Cardiac muscle cell (in vitro differentiated cells and primary cell): ENCODE measurements around the gene SLC30A7. TPM values are rescaled to one million over a fixed set of nuclear protein-coding genes. Genes with fewer than 3 reads are reported as not detected.
"Not testable (repeated sequence)": the region's sequence is repeated elsewhere in the genome, so short reads cannot be mapped to it uniquely, and the experiment has no call there.

Experiments used
- DNase-seq, 2 donors: peaks; one replicate each; pipeline versions ENCODE4 v3.0.0 to v3.0.0-alpha.2; 2010 to 2017; ENCODE audit warnings: low read depth in 1 of 2, low spot score in 1 of 2
- H3K27ac ChIP-seq: fragments of 200-600 bp; sonication (generic); 2 replicates; pipeline ENCODE4 v1.5.1; 2016
- H3K27me3 ChIP-seq: fragments of 200-600 bp; sonication (generic); 2 replicates; pipeline ENCODE4 v1.6.0; 2016; ENCODE audit warnings: control low read depth
- H3K36me3 ChIP-seq: fragments of 200-600 bp; sonication (generic); 2 replicates; pipeline ENCODE4 v1.5.1; 2016; ENCODE audit warnings: control low read depth
- H3K4me1 ChIP-seq: fragments of 200-600 bp; sonication (generic); 2 replicates; pipeline ENCODE4 v1.8.1; 2017; ENCODE audit warnings: low read depth, mild to moderate bottlenecking, mixed run types
- H3K4me3 ChIP-seq: fragments of 200-600 bp; sonication (generic); 2 replicates; pipeline ENCODE4 v1.5.1; 2016; ENCODE audit warnings: mild to moderate bottlenecking
- H3K9me3 ChIP-seq: fragments of 200-600 bp; sonication (generic); 2 replicates; pipeline ENCODE4 v1.5.1; 2017; ENCODE audit warnings: low read depth, mild to moderate bottlenecking, control low read depth
- polyA plus RNA-seq: library from polyadenylated mRNA; unstranded; fragments of >200 nt; fragmentation: Nextera tagmentation; extraction: Ambion mirVana; gene quantifications from 2 replicates; pipeline ENCODE4 v1.2.1, GENCODE V29; 2016
- total RNA-seq: library from RNA; depleted of rRNA; stranded (reverse); fragments of >200 nt; gene quantifications from 2 replicates; pipeline ENCODE4 v1.2.3, GENCODE V29; 2016
- TF ChIP-seq, protein P1 (sequence below): IDR thresholded peaks from 2 replicates; pipeline ENCODE4 v1.5.1; 2012; ENCODE audit warnings: low read depth, mild to moderate bottlenecking, low read length

Gene SLC30A7, protein sequence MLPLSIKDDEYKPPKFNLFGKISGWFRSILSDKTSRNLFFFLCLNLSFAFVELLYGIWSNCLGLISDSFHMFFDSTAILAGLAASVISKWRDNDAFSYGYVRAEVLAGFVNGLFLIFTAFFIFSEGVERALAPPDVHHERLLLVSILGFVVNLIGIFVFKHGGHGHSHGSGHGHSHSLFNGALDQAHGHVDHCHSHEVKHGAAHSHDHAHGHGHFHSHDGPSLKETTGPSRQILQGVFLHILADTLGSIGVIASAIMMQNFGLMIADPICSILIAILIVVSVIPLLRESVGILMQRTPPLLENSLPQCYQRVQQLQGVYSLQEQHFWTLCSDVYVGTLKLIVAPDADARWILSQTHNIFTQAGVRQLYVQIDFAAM
- total RNA-seq (6.1 and 6.9 TPM in 2 replicates), polyA plus RNA-seq (5.3 and 8.4 TPM in 2 replicates)

DNA sequence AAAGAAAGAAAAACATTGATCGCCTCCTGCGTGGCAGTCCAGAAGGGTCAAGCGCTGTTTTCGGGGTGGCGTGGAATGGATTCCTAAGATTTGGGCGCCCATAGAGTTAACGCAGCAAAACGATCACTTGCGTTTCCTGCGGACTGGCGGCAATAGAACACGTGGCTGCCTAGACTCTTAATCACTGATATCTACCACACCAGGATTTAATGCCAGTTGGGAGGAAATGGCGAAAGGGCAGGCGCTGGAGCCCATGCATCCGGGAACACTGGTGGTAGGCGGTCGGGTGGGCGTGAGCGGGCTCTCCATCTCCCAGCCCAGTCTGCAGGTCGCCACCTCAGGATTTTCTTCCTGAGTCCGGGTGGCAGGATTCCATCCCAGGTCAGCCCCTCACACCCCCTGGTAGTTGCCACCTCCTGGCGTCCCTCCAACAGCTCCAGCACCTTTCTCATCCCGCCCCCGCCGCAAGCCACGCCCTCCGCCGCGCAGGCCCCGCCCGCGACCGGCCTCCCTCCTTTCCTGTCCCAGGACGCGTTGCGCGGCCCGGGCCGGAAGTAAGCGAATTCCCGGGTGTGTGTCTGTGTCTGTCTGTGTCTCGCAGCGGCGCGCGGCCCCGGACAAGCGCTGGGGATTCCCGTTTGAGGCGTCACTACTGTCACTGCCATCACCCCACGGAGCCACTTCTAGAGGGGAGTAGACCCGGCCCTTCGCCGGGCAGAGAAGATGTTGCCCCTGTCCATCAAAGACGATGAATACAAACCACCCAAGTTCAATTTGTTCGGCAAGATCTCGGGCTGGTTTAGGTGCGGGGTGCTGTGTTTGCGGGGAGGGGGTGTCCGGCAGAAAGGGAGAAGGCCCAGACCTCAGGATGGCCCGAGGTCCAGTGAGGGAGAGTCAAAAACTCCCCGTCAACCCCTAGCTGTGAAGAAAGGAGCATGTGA lies at the start of gene SLC30A7:
SLC30A7 (plus strand) TSS at position 551 of the 941 bp plus-strand sequence; CDS start at position 724, 173 bp downstream.
- no peaks in the 10 kb centered on the region for H3K9me3 ChIP-seq
- peak; percentile 91 to 94 for DNase-seq
- no peaks in the 10 kb centered on the region for H3K27me3 ChIP-seq
- H3K36me3 ChIP-seq: peaks cover 8% of the 10 kb centered on the region
- TF ChIP-seq, protein P1, sequence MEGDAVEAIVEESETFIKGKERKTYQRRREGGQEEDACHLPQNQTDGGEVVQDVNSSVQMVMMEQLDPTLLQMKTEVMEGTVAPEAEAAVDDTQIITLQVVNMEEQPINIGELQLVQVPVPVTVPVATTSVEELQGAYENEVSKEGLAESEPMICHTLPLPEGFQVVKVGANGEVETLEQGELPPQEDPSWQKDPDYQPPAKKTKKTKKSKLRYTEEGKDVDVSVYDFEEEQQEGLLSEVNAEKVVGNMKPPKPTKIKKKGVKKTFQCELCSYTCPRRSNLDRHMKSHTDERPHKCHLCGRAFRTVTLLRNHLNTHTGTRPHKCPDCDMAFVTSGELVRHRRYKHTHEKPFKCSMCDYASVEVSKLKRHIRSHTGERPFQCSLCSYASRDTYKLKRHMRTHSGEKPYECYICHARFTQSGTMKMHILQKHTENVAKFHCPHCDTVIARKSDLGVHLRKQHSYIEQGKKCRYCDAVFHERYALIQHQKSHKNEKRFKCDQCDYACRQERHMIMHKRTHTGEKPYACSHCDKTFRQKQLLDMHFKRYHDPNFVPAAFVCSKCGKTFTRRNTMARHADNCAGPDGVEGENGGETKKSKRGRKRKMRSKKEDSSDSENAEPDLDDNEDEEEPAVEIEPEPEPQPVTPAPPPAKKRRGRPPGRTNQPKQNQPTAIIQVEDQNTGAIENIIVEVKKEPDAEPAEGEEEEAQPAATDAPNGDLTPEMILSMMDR: no peak
- peak within 1 kb of the TSS; percentile 65 for H3K4me3 ChIP-seq
- peaks cover 14% of the 10 kb centered on the region for H3K4me1 ChIP-seq
- peak within 1 kb of the TSS; percentile 91 for H3K27ac ChIP-seq

DNA sequence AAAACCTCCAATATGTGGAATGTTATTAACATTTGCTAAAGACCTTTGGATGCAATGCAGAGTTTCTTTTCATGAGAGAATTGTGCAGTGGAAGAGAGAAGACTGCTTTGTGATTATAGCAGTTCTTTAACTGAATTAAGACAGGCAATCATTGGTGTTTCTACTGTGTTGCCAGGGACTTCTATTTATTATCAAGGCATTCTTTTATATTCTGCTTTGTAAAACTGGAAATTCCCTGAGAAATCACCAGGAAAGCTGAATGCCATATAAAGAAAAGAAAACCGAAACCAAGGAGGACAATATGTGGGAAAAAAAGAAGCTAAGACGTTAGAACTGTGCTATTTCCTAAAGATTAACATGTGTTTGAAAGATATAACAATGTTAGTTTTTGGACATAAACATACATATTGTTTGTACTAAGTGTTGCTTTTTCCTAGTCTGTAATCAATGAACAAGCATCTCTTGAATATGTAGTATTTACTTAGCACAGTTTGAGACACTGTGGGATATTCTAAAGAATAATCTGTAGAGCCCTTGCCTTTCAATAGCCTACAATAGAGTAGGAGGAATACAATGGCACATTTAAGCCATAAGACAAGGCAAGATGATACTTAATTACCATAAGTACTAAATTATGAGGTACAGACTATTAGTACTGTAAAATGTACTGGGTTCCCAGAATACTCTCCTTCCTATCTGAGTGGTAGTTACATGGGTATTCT lies 48.4 kb upstream of the SLC30A7 start:
- Histone ChIP-seq H3K36me3 (no peaks in the 10 kb centered on the region), H3K27me3 (no peaks in the 10 kb centered on the region), H3K4me3 (no peak overlapping the region), H3K9me3 (no peaks in the 10 kb centered on the region), H3K27ac (no peak overlapping the region), H3K4me1 (no peaks in the 10 kb centered on the region)
- TF ChIP-seq, protein P1: no peak
- peak in 1 of 2 donors; percentile 50 for DNase-seq

DNA sequence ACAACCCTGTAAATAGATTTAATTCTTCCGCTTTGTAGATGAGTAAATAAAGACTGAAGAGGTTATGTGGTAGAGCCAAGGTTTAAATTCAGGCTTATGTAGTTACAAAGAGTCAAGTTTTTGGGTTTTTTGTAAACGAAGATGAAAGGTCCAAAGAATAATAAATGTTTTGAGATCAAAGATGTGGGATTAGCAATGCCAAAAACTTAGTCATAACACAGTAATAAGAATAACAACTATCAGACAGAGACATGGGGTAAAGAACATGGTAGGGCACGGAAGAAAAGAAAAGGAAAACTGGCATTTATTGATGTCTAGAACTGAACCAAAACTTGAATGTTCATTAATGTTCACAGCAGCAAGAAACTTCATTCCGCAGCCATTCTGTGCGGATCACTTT lies 44.2 kb upstream of the SLC30A7 start:
- Histone ChIP-seq H3K4me1 (no peaks in the 10 kb centered on the region), H3K27me3 (no peaks in the 10 kb centered on the region), H3K27ac (no peak overlapping the region), H3K9me3 (no peaks in the 10 kb centered on the region), H3K36me3 (no peaks in the 10 kb centered on the region), H3K4me3 (no peak overlapping the region)
- TF ChIP-seq, protein P1: no peak
- DNase-seq: no peak

DNA sequence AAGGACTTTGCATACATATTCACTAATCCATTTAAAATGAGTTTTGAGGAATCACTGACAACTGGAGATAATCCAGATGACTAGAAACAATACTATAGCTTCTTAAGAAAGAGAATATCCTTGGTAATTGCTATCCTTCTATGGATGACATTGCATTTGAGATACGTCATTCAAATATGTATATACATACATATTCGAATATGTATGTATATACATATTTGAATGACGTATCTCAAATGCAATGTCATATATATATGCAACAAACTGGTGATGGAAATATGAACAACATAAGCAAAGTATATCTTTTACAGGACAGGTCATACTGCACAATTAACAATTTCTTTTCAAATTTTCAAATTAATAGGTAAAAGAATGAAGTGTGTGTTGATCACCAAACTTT lies 42.9 kb upstream of the SLC30A7 start:
- TF ChIP-seq, protein P1: no peak
- no peaks in the 10 kb centered on the region for H3K4me1 ChIP-seq
- H3K27ac ChIP-seq: no peak overlapping the region
- no peak overlapping the region for H3K4me3 ChIP-seq
- no peak for DNase-seq
- H3K9me3 ChIP-seq: no peaks in the 10 kb centered on the region
- H3K27me3 ChIP-seq: no peaks in the 10 kb centered on the region
- H3K36me3 ChIP-seq: no peaks in the 10 kb centered on the region

DNA sequence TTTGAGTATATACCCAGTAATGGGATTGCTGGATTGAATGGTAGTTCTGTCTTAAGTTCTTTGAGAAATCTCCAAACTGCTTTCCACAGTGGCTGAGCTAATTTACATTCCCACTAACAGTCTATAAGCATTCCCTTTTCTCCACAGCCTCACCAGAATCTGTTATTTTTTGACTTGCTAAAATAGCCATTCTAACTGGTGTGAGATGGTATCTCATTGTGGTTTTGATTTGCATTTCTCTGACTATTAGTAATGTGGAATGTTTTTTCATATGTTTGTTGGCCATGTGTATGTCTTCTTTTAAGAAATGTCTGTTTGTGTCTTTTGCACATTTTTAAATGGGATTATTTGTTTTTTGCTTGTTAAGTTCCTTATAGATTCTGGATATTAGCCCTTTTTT lies 40.8 kb upstream of the SLC30A7 start:
- peak in 1 of 2 donors; percentile 65 for DNase-seq
- H3K9me3 ChIP-seq: not testable (repeated sequence)

More for the DNA sequence above, 40.8 kb upstream of the SLC30A7 start:
- not testable (repeated sequence) for H3K27me3 ChIP-seq, H3K27ac ChIP-seq, H3K4me3 ChIP-seq, H3K4me1 ChIP-seq, H3K36me3 ChIP-seq
